HuH-7.5 (cell line): ENCODE measurements around the gene MACROD2.
A peak's percentile ranks its signal among the peaks of the same experiment; 100 is the strongest.

Experiments
- DNase-seq: peaks from one replicate; pipeline ENCODE4 v3.0.0; 2011; ENCODE audit warnings: low spot score

Gene MACROD2

GRCh38 chr20:15922556-15922955 is 1927.2 kb downstream of the MACROD2 start:
- DNase-seq, result no peak

- DNase-seq, result no peak
These were observed 1927.9 kb downstream of the MACROD2 start for GRCh38 chr20:15923030-15923776.

DNA sequence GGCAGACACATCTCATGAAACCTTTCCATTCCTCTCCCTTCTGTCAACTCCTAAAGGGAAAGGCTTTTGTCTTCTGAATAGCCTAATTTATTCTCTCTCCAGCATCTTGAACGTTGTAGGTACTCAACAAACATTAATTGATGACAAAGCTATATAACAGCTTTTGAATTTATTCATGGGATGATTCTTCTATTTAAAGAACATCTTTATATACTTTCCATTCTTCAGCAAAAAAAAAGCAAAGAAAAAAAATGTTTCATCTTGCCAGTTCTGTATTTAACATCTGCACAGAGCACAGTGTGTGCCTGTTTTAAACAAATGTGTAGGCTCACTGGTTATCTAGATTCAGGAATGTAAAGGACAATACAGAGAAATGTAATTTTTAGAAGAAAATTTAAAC is 1929.2 kb downstream of the MACROD2 start:
- DNase-seq, result no peak

DNA sequence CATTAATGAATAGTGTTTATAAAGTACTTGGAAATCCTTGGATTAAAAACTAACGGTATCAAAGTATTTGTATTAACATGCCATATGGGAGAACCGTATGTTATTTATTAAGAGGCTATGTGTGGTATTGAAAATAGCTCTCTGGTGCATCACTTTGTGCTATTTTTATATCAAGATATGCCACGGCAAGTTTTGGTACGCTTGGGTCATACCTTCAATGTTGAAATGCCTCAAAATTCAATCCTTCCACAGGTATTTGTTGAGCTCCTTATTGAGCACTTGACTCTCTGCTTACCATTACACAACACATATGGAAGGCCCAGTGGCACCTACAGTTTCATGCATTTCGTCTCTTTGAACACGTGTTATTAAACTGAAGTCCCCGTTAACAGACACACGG is 1930.1 kb downstream of the MACROD2 start:
- no peak for DNase-seq

GRCh38 chr20:15927893-15928650 is 1932.8 kb downstream of the MACROD2 start:
- DNase-seq, result no peak

- no peak for DNase-seq
These were observed 1933.6 kb downstream of the MACROD2 start for GRCh38 chr20:15928946-15929345.

DNA sequence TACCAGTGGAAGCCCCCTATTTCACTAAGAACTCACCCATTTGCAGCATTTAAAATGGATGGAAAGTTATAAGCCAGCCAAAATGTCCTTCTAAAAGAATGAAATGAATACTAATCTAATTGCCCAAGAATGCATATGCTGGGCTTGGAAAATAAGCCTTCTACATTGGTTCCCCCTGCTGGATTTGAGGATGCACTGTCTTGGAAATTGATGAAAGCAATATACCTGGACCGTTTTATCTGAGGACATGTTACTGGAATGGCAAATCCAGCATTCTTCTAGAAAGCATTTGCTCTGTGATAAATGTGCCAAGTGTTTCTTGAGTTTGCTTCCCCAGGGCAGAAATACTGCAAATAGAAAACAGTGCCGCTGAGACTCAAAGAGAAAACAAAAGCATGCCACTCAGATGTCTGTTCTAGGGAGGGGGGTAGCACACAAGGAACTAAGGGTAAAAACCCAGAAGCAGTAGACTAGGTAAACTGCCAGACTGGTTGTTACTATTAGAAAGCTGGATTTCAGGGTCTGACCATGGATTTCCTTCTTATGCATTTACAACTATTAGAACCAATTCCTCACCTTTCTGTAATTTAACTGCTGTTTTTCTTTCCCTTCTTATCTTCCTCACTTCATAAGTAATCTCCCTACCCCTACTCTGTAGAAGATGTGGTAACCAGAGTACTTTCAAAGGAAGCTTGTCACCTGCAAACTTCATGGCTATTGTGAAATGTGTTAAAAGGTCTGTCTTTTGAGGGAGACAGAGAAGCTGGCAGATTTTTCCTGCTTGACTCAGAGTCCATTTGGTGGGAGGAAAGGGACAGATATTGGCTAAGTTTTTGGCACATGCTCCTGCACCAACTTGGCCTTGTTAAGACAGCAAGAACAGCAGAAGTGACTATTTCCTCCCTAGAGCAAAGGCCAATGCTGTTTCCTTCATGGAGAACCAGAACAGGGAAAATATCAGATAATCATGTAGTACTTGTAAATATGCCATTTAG is 1935.3 kb downstream of the MACROD2 start:
- peak; percentile 20 for DNase-seq

- DNase-seq, result no peak
These were observed 1936.6 kb downstream of the MACROD2 start for GRCh38 chr20:15931897-15932296.

DNA sequence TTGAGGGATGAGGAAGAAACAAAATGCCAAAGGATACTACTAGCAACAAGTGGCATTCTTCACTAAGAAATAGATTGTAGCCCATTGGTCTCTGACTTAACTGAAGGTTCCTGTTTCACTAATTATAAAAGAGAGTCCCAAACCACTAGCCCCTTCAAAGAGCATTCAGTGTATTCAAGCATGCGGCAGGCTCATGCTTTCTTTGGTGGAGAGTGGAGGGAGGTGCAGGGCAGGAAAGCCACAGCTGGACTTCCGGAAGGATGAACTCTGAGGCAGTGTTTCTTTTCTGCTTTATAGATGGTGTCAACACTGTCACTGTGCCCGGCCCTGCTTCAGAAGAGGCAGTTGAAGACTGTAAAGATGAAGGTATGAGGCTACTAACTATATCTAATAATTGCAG is 1941.9 kb downstream of the MACROD2 start:
- no peak for DNase-seq

- DNase-seq, result no peak
These were observed 1943.5 kb downstream of the MACROD2 start for GRCh38 chr20:15938847-15939246.

GRCh38 chr20:15940127-15940526 is 1944.8 kb downstream of the MACROD2 start:
- no peak for DNase-seq

DNA sequence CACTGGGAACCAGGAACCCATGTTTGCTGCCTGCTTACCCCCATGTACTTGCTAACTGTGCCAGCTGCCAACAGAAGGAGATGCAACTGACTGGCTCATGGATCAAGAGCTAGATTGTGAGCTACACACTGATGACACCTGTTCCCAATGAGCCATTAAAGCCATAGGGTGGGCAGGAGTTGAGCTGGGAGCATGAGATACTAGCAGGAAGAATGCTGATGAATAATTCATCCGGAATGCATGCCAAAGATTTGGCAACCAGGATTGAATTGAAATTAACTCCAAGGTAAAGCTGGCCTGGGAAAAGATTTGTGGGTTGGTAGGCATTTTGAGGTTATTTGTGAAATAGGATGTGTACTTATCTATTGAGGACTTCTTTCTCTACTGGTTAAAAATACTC is 1946.8 kb downstream of the MACROD2 start:
- DNase-seq, result no peak

- no peak for DNase-seq
These were observed 1950.0 kb downstream of the MACROD2 start for GRCh38 chr20:15945289-15945688.

- no peak for DNase-seq
These were observed 1954.1 kb downstream of the MACROD2 start for GRCh38 chr20:15949391-15949790.

GRCh38 chr20:15951658-15952057 is 1956.3 kb downstream of the MACROD2 start:
- DNase-seq, result no peak

- no peak for DNase-seq
These were observed 1962.8 kb downstream of the MACROD2 start for GRCh38 chr20:15958142-15958541.

DNA sequence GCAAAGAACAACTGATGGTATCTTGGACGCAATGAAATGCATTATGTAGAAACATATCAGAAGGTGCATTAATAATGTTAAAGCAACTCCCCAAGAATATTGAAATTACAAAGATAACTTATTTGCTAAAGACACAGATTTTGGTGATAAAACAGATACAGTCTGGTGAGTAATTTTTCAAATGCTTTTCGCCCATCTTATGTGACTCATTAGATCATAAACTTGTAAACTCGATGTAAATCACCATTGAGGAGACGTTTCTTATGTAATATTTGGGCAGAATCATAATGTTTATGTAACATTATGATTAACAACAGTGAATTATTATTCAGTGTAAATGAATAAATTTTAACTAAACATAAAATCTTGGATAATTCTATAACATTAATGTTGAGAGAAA is 1969.8 kb downstream of the MACROD2 start:
- DNase-seq, result no peak

DNA sequence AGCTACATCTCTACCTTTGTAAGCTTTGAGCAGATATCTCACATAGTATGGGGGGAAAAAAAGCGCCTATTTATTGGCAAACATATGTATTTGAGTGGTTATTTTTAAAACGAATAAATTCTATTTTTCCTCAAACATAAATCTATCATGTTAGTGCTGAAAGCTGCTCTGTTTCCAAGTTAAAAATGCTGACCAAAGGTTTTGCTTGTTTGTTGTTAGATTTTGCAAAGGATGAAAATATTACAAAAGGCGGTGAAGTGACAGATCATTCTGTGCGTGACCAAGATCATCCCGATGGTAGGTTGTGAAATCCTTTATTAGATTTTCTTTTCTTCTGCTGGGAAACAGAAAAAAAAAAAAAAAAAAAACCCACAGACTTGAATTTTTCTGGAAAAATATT is 1972.0 kb downstream of the MACROD2 start:
- DNase-seq, result no peak

- DNase-seq, result no peak
These were observed 1980.9 kb downstream of the MACROD2 start for GRCh38 chr20:15976047-15976736.

GRCh38 chr20:15977026-15977425 is 1981.7 kb downstream of the MACROD2 start:
- no peak for DNase-seq

DNA sequence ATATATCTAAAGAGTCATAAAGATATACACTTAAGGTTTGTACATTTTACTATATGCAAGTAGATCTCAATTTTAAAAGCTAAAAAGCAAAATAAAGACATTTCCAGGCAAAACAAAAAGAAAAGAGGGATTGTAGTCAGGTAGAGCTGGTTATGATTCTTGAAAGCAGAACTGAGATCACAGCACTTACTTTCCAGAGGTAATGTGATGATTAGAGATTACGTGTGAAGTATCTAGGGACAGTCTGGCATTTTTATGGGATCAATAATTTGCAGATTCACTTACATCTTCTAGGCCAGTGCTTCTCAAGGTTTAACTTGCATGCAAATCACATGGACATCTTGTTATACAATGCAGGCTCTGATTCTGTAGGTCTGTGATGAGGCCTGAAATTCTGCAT is 1982.4 kb downstream of the MACROD2 start:
- no peak for DNase-seq
